Small intestine (tissue), 7 donors: Measurements from ENCODE around the gene VWA3A. TPM values are rescaled to one million over a fixed set of nuclear protein-coding genes. Genes with fewer than 3 reads are reported as not detected.
"Not testable (repeated sequence)": the region's sequence is repeated elsewhere in the genome, so short reads cannot be mapped to it uniquely, and the experiment has no call there.

Source experiments
- DNase-seq, 2 donors: peaks; one replicate each; pipeline versions ENCODE4 v3.0.0 to v3.0.0-alpha.2; 2013
- FAIRE-seq: peaks from 2 replicates; lab custom pipeline; 2012; peaks lifted over from hg19 to GRCh38; lab: Jason Lieb, UNC
- H3K27ac ChIP-seq, 3 donors: one replicate each; pipeline ENCODE4 v1.5.1; 2013; ENCODE audit warnings: low read length in 2 of 3, mild to moderate bottlenecking in 2 of 3, control low read depth in 1 of 3, inconsistent platforms in 1 of 3, low read depth in 1 of 3, moderate library complexity in 1 of 3
- H3K27me3 ChIP-seq, 3 donors: one replicate each; pipeline ENCODE4 v1.6.1; 2013; ENCODE audit warnings: low read length in 3 of 3, inconsistent platforms in 1 of 3; ENCODE audit not compliant: control insufficient read depth in 3 of 3, insufficient read depth in 3 of 3
- H3K36me3 ChIP-seq, 3 donors: one replicate each; pipeline ENCODE4 v1.6.1; 2013; ENCODE audit warnings: low read length in 3 of 3, inconsistent platforms in 1 of 3, low read depth in 1 of 3, mild to moderate bottlenecking in 1 of 3, moderate library complexity in 1 of 3; ENCODE audit not compliant: control insufficient read depth in 3 of 3, insufficient read depth in 2 of 3
- H3K4me1 ChIP-seq, 3 donors: one replicate each; pipeline ENCODE4 v1.6.1; 2013; ENCODE audit warnings: low read length in 2 of 3, inconsistent platforms in 1 of 3, low read depth in 1 of 3, mild to moderate bottlenecking in 1 of 3, moderate library complexity in 1 of 3; ENCODE audit not compliant: control insufficient read depth in 3 of 3, insufficient read depth in 2 of 3
- H3K4me3 ChIP-seq, 3 donors: one replicate each; pipeline ENCODE4 v1.5.1; 2013; ENCODE audit warnings: low read length in 3 of 3, control low read depth in 1 of 3, inconsistent platforms in 1 of 3, low read depth in 1 of 3, mild to moderate bottlenecking in 1 of 3, moderate library complexity in 1 of 3
- H3K9me3 ChIP-seq, 2 donors: one replicate each; pipeline ENCODE4 v1.6.1; 2013; ENCODE audit warnings: low read depth in 1 of 2, low read length in 1 of 2; ENCODE audit not compliant: control insufficient read depth in 2 of 2, insufficient read depth in 1 of 2
- WGBS, 3 donors: extraction: QIAGEN DNeasy Blood & Tissue Kit; methylation state at CpG; one replicate each; pipeline ENCODE4 v1.1.7; 2013; 5-methylcytosine and 5-hydroxymethylcytosine counted together
- polyA plus RNA-seq, 4 donors: library from polyadenylated mRNA; stranded (reverse) in 3 of 4; unstranded in 1 of 4; fragments of 200-250 nt in 3 of 4; fragments of 120-200 nt in 1 of 4; gene quantifications; one replicate each; pipeline versions ENCODE4 v1.2.1 to v1.2.3, GENCODE V29; 2013
- donor health status: healthy with polysubstance abuse.
- donor health status: control.
- donor health status: control.
- donor health status: Bipolar disorder and iron deficiency.
- donor health status: healthy.

Gene VWA3A
- polyA plus RNA-seq, 4 donors: 0.01 to 0.13 TPM; not detected in 2

DNA sequence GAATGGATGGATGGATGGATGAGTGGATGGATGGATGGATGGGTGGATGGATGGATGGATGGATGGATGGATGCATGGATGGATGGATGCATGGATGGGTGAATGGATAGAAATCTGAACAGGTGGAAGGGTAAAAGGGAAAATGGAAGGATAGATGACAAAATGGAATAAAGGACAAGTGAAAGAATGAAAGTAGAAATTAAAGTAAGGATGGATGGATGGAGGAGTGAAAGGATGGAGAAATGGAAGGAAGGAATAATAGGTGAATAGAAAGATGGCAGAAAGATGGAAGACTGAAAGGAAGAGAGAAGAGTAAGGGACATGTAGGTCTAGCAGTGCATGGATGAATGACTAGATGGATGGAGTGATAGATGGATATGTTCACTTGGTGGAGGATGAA is 29.9 kb downstream of the VWA3A start:
- no peak overlapping the region for H3K4me3 ChIP-seq
- H3K36me3 ChIP-seq: no peaks in the 10 kb centered on the region
- FAIRE-seq: no peak
- no peaks in the 10 kb centered on the region for H3K27me3 ChIP-seq
- H3K9me3 ChIP-seq: no peaks in the 10 kb centered on the region
- no peak overlapping the region for H3K27ac ChIP-seq
- no peak for DNase-seq
- no peaks in the 10 kb centered on the region for H3K4me1 ChIP-seq

DNA sequence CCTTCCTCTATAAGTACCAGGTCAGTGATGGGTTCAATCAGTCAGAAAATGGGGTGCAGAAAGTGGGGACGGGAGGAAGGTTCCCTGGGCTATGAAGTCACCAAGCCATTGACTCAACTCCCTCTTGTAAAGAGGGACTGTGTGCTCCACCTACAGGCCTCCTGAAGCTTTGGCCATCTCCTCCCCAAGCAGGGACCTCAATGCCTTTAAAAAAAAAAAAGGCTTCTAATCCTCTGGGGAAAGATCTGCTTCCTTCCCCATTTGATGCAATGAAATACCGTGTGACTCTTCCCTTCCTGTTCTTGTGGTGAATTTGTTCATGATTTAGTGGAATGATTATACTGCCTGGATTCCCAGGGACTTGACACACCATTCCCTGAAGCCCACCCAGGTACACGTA is 30.8 kb downstream of the VWA3A start:
- 44 to 52% (median 51%) methylated on average over 3 of the region's 3 CpGs for WGBS, 3 donors
- no peak for DNase-seq
- H3K4me1 ChIP-seq: no peaks in the 10 kb centered on the region
- no peak for FAIRE-seq
- no peak overlapping the region for H3K4me3 ChIP-seq
- H3K27me3 ChIP-seq: no peaks in the 10 kb centered on the region
- no peaks in the 10 kb centered on the region for H3K36me3 ChIP-seq
- no peaks in the 10 kb centered on the region for H3K9me3 ChIP-seq
- H3K27ac ChIP-seq: no peak overlapping the region

DNA sequence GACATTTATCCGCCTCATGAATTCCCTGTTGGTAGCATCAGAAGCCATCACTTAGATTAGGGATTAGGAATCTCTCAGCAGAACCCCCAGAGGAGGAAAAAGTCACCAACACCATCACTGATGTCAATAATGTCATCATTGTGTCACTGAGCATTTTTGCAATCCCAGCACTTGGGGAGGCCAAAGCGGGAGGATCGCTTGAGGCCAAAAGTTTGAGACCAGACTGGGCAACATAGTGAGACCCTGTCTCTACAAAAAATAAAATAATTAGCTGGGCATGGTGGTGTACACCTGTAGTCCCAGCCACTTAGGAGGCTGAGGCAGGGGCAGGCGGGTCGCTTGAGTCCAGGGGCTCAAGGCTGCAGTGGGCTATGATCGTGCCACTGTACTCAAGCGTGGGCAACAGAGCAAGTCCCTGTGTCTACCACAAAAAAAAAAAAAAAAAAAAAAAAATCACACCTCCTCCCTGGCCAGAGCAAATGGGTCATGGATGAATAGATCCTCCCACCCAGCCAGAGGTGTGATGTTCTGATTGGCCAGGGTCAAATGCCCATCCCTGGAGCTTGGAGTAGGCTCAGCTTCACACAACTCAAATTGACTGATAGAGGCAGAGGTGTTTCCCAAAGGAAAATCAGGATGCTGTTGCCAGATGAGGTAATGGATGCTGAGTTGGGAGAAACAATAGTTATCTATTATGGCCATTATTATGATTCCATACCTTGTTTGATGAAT is 31.6 kb downstream of the VWA3A start:
- Histone ChIP-seq H3K9me3 (no peaks in the 10 kb centered on the region), H3K27ac (no peak overlapping the region), H3K36me3 (no peaks in the 10 kb centered on the region), H3K27me3 (no peaks in the 10 kb centered on the region), H3K4me1 (no peaks in the 10 kb centered on the region), H3K4me3 (no peak overlapping the region)
- 93 to 96% (median 94%) methylated on average over 7 of the region's 7 CpGs for WGBS, 3 donors
- no peak for DNase-seq
- no peak for FAIRE-seq

DNA sequence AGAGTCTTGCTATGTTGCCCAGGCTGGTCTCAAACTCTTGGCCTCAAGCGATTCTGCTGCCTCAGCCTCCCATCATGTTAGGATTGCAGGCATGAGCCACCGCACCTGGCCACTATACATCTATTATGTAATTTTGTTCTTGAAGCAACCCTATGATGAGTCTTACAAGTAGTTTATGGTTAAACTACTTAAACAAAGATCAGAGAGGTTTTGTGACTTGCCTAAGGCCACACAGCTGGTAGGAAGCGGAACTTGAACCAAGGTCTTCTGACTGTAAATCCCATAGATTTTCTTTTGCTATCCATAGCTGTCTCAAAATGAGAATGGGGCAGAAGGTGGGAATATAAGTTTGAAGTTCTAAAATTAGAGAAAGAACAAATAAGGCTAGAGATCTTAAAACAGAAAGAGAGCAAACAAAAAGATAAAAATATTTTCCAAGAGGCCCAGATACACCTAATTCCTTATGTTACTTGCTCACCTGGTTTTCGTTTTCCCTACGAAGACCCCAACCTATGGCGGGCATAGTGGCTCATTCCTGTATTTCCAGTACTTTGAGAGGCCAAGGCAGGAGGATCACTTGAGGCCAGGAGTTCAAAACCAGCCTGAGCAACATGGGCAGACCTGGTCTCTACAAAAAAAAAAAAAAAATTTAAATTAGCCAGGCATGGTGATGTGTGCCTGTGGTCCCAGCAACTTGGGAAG is 32.4 kb downstream of the VWA3A start:
- 85 to 93% (median 92%) methylated on average over 6 of the region's 6 CpGs for WGBS, 3 donors

DNA sequence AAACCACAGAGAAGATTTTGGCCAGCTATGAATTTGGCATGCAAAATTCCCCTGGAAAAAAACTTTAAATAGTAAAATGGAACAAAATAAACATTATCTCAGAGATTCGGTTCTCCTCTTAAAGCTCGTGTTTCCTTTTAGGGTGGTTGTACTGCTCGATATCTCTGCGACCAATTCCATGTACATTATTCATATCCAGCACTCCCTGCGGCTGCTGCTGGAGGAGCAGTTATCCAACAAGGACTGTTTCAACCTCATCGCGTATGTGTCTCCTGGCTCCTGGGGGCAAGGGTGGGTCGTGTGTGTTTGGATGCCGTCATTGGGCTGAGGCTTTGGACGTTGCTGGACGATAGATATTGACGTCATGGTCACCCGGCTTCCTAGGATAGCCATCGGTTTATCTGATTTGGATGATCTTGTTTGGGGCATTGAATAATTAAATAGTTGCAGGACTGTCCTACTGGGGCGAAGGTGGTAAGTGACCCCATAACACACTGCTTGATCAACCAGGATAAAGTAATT is 33.8 kb downstream of the VWA3A start:
- FAIRE-seq: no peak
- WGBS, 3 donors: 84 to 89% (median 84%) methylated on average over 15 of the region's 15 CpGs
- no peak for DNase-seq

More for the DNA sequence above, 32.4 kb downstream of the VWA3A start:
- Histone ChIP-seq H3K4me1 (no peaks in the 10 kb centered on the region), H3K9me3 (no peaks in the 10 kb centered on the region), H3K36me3 (no peaks in the 10 kb centered on the region), H3K27me3 (no peaks in the 10 kb centered on the region), H3K4me3 (no peak overlapping the region), H3K27ac (no peak overlapping the region)
- FAIRE-seq (no peak), DNase-seq (no peak)

DNA sequence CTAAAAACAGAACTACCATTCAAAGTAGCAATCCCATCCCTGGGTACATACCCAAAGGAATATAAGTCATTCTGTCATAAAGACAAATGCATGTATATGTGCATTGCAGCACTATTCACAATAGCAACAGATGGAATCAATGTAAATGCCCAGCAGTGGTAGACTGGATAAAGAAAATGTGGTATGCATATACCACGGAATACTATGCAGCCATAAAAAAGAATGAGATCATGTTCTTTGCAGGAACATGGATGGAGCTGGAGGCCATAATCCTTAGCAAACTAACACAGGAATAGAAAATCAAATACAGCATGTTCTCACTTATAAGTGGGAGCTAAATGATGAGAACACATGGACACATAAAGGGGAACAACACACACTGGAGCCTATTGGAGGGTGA is 36.2 kb downstream of the VWA3A start:
- H3K4me3 ChIP-seq, FAIRE-seq, H3K27me3 ChIP-seq, H3K27ac ChIP-seq, H3K9me3 ChIP-seq, DNase-seq, H3K4me1 ChIP-seq, H3K36me3 ChIP-seq: not testable (repeated sequence)
- 80 to 94% (median 89%) methylated on average over 1 of the region's 1 CpG for WGBS, 3 donors

More for the DNA sequence above, 33.8 kb downstream of the VWA3A start:
- Histone ChIP-seq H3K4me1 (no peaks in the 10 kb centered on the region), H3K4me3 (no peak overlapping the region), H3K27me3 (no peaks in the 10 kb centered on the region), H3K27ac (no peak overlapping the region), H3K9me3 (no peaks in the 10 kb centered on the region), H3K36me3 (no peaks in the 10 kb centered on the region)

DNA sequence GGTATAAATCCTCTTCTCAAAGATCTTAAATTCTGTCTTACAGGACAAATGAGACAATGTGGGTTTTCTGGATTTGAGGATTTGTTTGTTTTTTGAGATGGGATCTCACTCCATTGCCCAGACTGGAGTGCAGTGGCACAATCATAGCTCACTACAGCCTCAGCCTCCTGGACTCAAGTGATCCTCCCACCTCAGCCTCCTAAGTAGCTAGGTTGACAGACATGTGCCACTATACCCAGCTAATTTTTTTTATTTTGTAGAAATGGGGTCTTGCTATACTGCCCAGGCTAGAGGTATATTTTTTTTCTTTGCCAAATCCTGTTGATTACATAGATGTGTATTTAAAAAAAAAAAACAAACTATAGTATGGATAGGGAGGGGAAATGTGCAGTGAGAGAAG is 38.2 kb downstream of the VWA3A start:
- no peak for DNase-seq
- Histone ChIP-seq H3K9me3 (no peaks in the 10 kb centered on the region), H3K36me3 (no peaks in the 10 kb centered on the region), H3K4me1 (no peaks in the 10 kb centered on the region), H3K27me3 (no peaks in the 10 kb centered on the region), H3K4me3 (no peak overlapping the region), H3K27ac (no peak overlapping the region)
- FAIRE-seq: no peak

DNA sequence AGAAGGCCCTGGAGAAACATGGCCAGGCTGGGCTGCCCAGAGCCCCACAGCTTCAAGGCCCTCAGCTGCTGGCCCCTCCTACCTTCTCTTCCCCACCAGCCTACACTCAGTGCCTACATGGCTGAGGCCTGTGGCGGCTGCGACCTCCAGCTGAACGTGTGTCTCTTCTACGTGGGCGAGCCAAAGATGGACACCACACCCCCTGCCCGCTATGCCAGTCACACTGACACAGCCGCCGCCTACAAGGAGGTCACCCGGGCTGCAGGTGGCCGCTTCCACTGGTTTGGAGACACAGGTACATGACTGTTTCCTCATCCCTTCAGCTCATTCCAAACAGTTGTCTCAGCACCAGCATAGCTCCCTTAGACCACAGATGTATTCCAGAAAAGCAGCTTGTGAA is 40.5 kb downstream of the VWA3A start:
- no peaks in the 10 kb centered on the region for H3K4me1 ChIP-seq
- 83 to 90% (median 87%) methylated on average over 10 of the region's 10 CpGs for WGBS, 3 donors
- H3K27ac ChIP-seq: no peak overlapping the region
- no peak overlapping the region for H3K4me3 ChIP-seq
- no peaks in the 10 kb centered on the region for H3K36me3 ChIP-seq
- H3K9me3 ChIP-seq: no peaks in the 10 kb centered on the region
- H3K27me3 ChIP-seq: no peaks in the 10 kb centered on the region
- no peak for DNase-seq
- no peak for FAIRE-seq
